DOHH2 (cell line): Measurements from ENCODE around the gene MYLK.

Experiments
- H3F3A ChIP-seq: fragments of 200-600 bp; sonication (generic), shearing (Covaris generic); 2 replicates; pipeline ENCODE4 v1.6.0; 2016; ENCODE audit warnings: antibody characterized with exemption, mild to moderate bottlenecking; ENCODE audit not compliant: control insufficient read depth, insufficient read depth
- H3K27ac ChIP-seq: fragments of 200-600 bp; sonication (generic); 2 replicates; pipeline ENCODE4 v1.5.1; 2014; ENCODE audit warnings: low read depth, mild to moderate bottlenecking, low read length, moderate library complexity
- H3K27me3 ChIP-seq: fragments of 200-600 bp; sonication (generic); 2 replicates; pipeline ENCODE4 v1.6.1; 2014; ENCODE audit warnings: mild to moderate bottlenecking, low read length, mixed read lengths; ENCODE audit not compliant: control insufficient read depth
- H3K36me3 ChIP-seq: fragments of 200-600 bp; sonication (generic); 2 replicates; pipeline ENCODE4 v1.6.1; 2014; ENCODE audit warnings: mild to moderate bottlenecking, low read length, moderate library complexity, mixed read lengths; ENCODE audit not compliant: control insufficient read depth
- H3K4me1 ChIP-seq: fragments of 200-600 bp; sonication (generic); 2 replicates; pipeline ENCODE4 v1.6.1; 2014; ENCODE audit warnings: mild to moderate bottlenecking, low read length, mixed read lengths; ENCODE audit not compliant: control insufficient read depth
- H3K4me2 ChIP-seq: fragments of 200-600 bp; sonication (generic); 2 replicates; pipeline ENCODE4 v1.6.0; 2014; ENCODE audit warnings: mild to moderate bottlenecking, low read length, moderate library complexity
- H3K4me3 ChIP-seq: fragments of 200-600 bp; sonication (generic); 2 replicates; pipeline ENCODE4 v1.5.1; 2014; ENCODE audit warnings: mild to moderate bottlenecking, low read length, mixed read lengths
- H3K79me2 ChIP-seq: fragments of 200-600 bp; sonication (generic); 2 replicates; pipeline ENCODE4 v1.6.1; 2014; ENCODE audit warnings: mild to moderate bottlenecking, low read length, mixed read lengths; ENCODE audit not compliant: control insufficient read depth
- H3K9me2 ChIP-seq: fragments of 200-600 bp; sonication (generic); replicated peaks from 2 replicates; pipeline ENCODE4 v1.6.1; 2014; ENCODE audit warnings: mild to moderate bottlenecking, low read length, mixed read lengths; ENCODE audit not compliant: control insufficient read depth
- H3K9me3 ChIP-seq: fragments of 200-600 bp; sonication (generic); 2 replicates; pipeline ENCODE4 v1.6.1; 2014; ENCODE audit warnings: antibody characterized with exemption, low read length, mixed read lengths; ENCODE audit not compliant: control insufficient read depth, insufficient read depth
- H4K20me1 ChIP-seq: fragments of 200-600 bp; sonication (generic); 2 replicates; pipeline ENCODE4 v1.6.0; 2014; ENCODE audit warnings: low read depth, mild to moderate bottlenecking, antibody characterized with exemption, low read length, moderate library complexity; ENCODE audit not compliant: control insufficient read depth, insufficient read depth
- CTCF ChIP-seq: fragments of 200-600 bp; sonication (generic); IDR thresholded peaks from one replicate; pipeline ENCODE4 v1.5.1; 2014; ENCODE audit warnings: antibody characterized with exemption, mild to moderate bottlenecking, low read depth, low read length; ENCODE audit not compliant: poor library complexity, severe bottlenecking
- EZH2phosphoT487 ChIP-seq: fragments of 200-600 bp; sonication (generic); IDR thresholded peaks from 2 replicates; pipeline ENCODE4 v1.6.1; 2017; ENCODE audit warnings: borderline replicate concordance, mild to moderate bottlenecking, antibody characterized with exemption, low read length, moderate library complexity, mixed read lengths

The MYLK gene

GRCh38 chr3:123755085-123755484, 129.0 kb downstream of the MYLK start:
- Histone ChIP-seq H3K27ac (no peak overlapping the region), H3K4me1 (peaks cover 14% of the 10 kb centered on the region), H3K79me2 (no peaks in the 10 kb centered on the region), H3K36me3 (no peaks in the 10 kb centered on the region), H3K4me3 (no peak overlapping the region), H3K9me2 (no peaks in the 10 kb centered on the region), H3K9me3 (no peaks in the 10 kb centered on the region), H3K27me3 (no peaks in the 10 kb centered on the region), H3F3A (no peaks in the 10 kb centered on the region), H4K20me1 (no peaks in the 10 kb centered on the region), H3K4me2 (no peak overlapping the region)
- TF ChIP-seq CTCF (no peak), EZH2phosphoT487 (no peak)

GRCh38 chr3:123753286-123753685, 130.8 kb downstream of the MYLK start:
- TF ChIP-seq CTCF (no peak), EZH2phosphoT487 (no peak)
- Histone ChIP-seq H4K20me1 (no peaks in the 10 kb centered on the region), H3F3A (no peaks in the 10 kb centered on the region), H3K4me1 (peaks cover 14% of the 10 kb centered on the region), H3K9me3 (no peaks in the 10 kb centered on the region), H3K27ac (no peak overlapping the region), H3K4me2 (no peak overlapping the region), H3K4me3 (no peak overlapping the region), H3K27me3 (no peaks in the 10 kb centered on the region), H3K36me3 (no peaks in the 10 kb centered on the region), H3K9me2 (no peaks in the 10 kb centered on the region), H3K79me2 (no peaks in the 10 kb centered on the region)

GRCh38 chr3:123752228-123752627, 131.9 kb downstream of the MYLK start:
- no peaks in the 10 kb centered on the region for H3K27me3 ChIP-seq
- H3K27ac ChIP-seq: no peak overlapping the region
- H3K4me1 ChIP-seq: peaks cover 5% of the 10 kb centered on the region
- H3K79me2 ChIP-seq: no peaks in the 10 kb centered on the region
- no peaks in the 10 kb centered on the region for H3K9me2 ChIP-seq
- no peaks in the 10 kb centered on the region for H3F3A ChIP-seq
- H3K4me2 ChIP-seq: no peak overlapping the region
- H4K20me1 ChIP-seq: no peaks in the 10 kb centered on the region
- no peaks in the 10 kb centered on the region for H3K9me3 ChIP-seq
- H3K4me3 ChIP-seq: no peak overlapping the region
- TF ChIP-seq EZH2phosphoT487: no peak
- no peak for TF ChIP-seq CTCF
- no peaks in the 10 kb centered on the region for H3K36me3 ChIP-seq

- H3K4me2 ChIP-seq: no peak overlapping the region
- no peaks in the 10 kb centered on the region for H3K27me3 ChIP-seq
- H3K79me2 ChIP-seq: no peaks in the 10 kb centered on the region
- no peak overlapping the region for H3K4me3 ChIP-seq
- no peak overlapping the region for H3K27ac ChIP-seq
- H3K4me1 ChIP-seq: no peaks in the 10 kb centered on the region; the same call in 1 of the 2 replicates
- no peaks in the 10 kb centered on the region for H3K36me3 ChIP-seq
- H3F3A ChIP-seq: no peaks in the 10 kb centered on the region
- no peaks in the 10 kb centered on the region for H4K20me1 ChIP-seq
- TF ChIP-seq EZH2phosphoT487: no peak
- no peak for TF ChIP-seq CTCF
- no peaks in the 10 kb centered on the region for H3K9me2 ChIP-seq
- no peaks in the 10 kb centered on the region for H3K9me3 ChIP-seq
These were observed 132.7 kb downstream of the MYLK start for GRCh38 chr3:123751433-123751832.
